ENCODE data around the gene RENBP. TPM values are rescaled to one million over a fixed set of nuclear protein-coding genes. Genes with fewer than 3 reads are reported as not detected.

RENBP gene
- total RNA-seq, 1 donor from 2014 or later: 20.2 TPM

DNA sequence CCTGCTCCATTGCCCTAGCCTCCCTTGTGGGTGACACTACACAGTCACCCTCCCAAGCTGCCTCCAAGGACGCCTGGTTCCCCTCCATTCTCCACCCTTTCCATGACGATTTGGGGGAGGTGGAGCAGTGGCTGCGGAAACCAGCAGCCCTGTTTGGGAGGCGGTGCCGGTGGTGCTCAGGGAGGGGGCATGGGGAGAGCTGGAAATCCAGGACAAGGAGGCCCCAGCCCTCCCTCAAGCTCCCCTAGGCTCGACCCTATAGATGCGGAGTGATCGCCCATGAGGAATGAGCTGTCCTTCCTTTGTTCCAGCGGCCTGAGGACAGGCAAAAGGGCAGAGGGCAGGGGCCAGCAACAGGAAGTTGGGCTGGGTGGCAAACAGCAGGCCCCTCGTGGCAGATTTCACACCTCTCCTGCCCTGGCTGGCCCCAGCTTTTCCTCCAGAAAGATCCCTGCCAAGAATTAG lies 3.6 kb upstream of the RENBP start:
- ATAC-seq (ENCODE audit: low read depth): no peak
- ChIA-PET CTCF (interaction anchor here (1.2 to 9.8 kb wide), 5 partner anchors 16 to 184 kb away, joined by 3 to 146 read pairs (median 6); partner anchors contain the start of genes ARHGAP4, HCFC1 and PLXNB3), POLR2A (interaction anchor here (18.4 kb wide), 1 partner anchor 23 kb away, joined by 305 read pairs; the partner anchor contains the start of gene ARHGAP4)
- TF ChIP-seq, protein P1, sequence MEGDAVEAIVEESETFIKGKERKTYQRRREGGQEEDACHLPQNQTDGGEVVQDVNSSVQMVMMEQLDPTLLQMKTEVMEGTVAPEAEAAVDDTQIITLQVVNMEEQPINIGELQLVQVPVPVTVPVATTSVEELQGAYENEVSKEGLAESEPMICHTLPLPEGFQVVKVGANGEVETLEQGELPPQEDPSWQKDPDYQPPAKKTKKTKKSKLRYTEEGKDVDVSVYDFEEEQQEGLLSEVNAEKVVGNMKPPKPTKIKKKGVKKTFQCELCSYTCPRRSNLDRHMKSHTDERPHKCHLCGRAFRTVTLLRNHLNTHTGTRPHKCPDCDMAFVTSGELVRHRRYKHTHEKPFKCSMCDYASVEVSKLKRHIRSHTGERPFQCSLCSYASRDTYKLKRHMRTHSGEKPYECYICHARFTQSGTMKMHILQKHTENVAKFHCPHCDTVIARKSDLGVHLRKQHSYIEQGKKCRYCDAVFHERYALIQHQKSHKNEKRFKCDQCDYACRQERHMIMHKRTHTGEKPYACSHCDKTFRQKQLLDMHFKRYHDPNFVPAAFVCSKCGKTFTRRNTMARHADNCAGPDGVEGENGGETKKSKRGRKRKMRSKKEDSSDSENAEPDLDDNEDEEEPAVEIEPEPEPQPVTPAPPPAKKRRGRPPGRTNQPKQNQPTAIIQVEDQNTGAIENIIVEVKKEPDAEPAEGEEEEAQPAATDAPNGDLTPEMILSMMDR (IDR thresholded peaks at IDR 0.05): no peak
- H3K27me3 Mint-ChIP-seq: no peaks in the 10 kb centered on the region
- intact Hi-C loops (cut with micrococcal nuclease): loop anchor here (5.0 kb wide), 2 partner anchors 61 to 1006 kb away; partner anchors contain the start of gene L1CAM
- no peak for DNase-seq
- H3K9me3 Mint-ChIP-seq: no peaks in the 10 kb centered on the region
- peaks cover 34% of the 10 kb centered on the region for H3K36me3 Mint-ChIP-seq (ENCODE audit: low read depth)
- no peak overlapping the region for H3K27ac Mint-ChIP-seq
- peaks cover 17% of the 10 kb centered on the region for H3K4me1 Mint-ChIP-seq
- no peak overlapping the region for H3K4me3 Mint-ChIP-seq

DNA sequence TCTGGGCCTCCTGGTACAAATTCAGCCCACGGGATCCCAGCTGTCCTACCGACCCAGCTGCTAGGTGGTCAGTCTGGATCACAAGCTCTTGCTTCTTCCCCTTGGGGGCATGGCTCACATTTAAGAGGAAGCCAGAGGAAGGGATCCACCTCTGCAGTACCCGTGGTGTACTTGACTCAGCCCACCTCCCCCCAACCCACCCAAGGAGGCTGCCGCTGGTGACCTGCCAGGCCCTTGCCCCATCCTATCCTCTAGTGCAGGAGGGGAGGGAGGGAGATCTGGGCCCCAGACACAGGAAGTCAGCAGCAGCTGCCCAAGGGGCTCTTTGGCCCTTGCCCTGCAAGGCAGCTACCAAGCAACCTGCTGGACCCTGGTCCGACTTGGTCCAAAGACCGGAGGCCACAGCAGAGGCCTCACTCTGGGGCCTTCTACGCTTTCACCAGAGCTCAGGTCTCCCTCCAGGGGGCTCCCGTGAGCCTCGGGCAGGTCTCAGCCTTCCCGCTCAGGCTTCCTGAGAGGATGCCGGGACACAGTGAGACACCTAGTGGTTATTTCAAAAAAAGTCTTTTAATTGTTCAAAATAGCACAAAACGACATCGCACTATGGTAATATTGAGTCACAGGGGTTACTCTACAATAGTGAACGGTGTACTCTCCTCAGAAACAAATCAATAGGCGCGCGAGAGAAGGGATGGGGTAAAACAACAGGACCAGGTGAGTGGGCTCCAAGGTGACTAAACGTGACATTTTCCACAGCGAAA lies 2.7 kb upstream of the RENBP start:
- TF ChIP-seq, protein P1 (IDR thresholded peaks at IDR 0.05): no peak
- ATAC-seq (ENCODE audit: low read depth): peak; percentile 86
- CTCF ChIA-PET: interaction anchor here (0.6 to 9.8 kb wide), 17 partner anchors 9 to 261 kb away, joined by 3 to 146 read pairs (median 4); partner anchors contain the start of genes ARHGAP4, HCFC1, IDH3G and PLXNB3
- intact Hi-C loops (cut with micrococcal nuclease): loop anchor here (1.0 to 5.0 kb wide), 9 partner anchors 12 to 1005 kb away; partner anchors contain the start of genes L1CAM, NAA10, PLXNB3 and SLC6A8
- H3K27me3 Mint-ChIP-seq: no peaks in the 10 kb centered on the region
- peak; percentile 63 for DNase-seq
- H3K27ac Mint-ChIP-seq: peak overlapping the region; percentile 63
- POLR2A ChIA-PET: interaction anchor here (0.6 to 18.4 kb wide), 6 partner anchors 14 to 598 kb away, joined by 3 to 305 read pairs (median 8); partner anchors contain the start of genes ARHGAP4 and HCFC1
- peaks cover 32% of the 10 kb centered on the region for H3K36me3 Mint-ChIP-seq (ENCODE audit: low read depth)
- peaks cover 17% of the 10 kb centered on the region for H3K4me1 Mint-ChIP-seq
- no peak overlapping the region for H3K4me3 Mint-ChIP-seq
- no peaks in the 10 kb centered on the region for H3K9me3 Mint-ChIP-seq

DNA sequence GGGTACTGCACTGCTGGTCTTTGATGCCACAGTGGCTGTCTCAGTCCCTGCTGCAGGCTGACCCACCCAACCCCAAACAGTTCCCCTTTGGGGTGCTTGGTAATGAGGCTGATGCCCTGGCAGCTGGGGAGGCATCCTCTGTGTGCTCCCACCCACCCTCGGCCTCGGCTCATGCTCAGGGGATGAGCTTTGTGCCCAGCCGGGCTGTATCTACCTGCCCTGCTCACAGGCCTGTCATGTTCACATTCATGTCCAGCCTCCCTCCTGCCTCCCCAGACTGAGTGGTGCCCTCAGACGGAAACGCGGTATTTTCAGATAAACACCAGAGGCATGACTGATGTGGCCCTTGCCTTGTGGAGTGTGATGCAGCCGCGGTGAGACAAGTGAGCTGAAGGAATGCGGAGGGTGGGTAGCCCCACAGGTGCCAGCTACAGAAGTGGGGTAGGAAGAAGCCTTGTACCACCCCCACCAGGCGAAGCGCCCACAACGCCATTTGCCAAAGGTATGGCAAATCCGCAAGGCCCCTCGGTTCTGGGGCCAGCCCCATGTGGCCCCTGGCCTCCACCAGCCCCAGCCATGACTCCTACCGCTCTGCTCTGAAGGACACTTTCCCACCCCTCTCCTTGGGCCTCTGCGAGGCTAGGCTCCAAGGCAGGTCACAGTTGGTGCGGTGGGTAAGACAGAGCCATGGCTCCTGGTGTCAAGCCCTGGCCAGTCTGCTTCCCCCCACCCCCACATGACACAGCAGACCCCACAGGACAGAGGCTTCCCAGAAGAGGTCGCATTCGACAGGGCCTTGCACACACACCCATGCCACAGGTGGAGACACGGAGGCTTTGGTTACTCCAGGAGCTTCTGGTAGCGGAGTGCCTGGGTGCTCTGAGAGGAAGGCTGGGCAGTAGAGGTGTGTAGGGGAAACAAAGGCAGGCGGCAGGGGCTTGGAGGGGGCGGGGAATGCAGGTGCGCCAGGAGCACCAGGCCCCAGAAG lies 1.8 kb upstream of the RENBP start:
- intact Hi-C loops (cut with micrococcal nuclease): loop anchor here (2.0 to 5.0 kb wide), 6 partner anchors 59 to 1004 kb away; partner anchors contain the start of genes L1CAM and SLC6A8
- H3K4me1 Mint-ChIP-seq: peaks cover 19% of the 10 kb centered on the region
- no peaks in the 10 kb centered on the region for H3K9me3 Mint-ChIP-seq
- H3K27ac Mint-ChIP-seq: no peak overlapping the region
- H3K36me3 Mint-ChIP-seq (ENCODE audit: low read depth): peaks cover 28% of the 10 kb centered on the region
- POLR2A ChIA-PET: interaction anchor here (0.7 to 18.4 kb wide), 7 partner anchors 21 to 601 kb away, joined by 3 to 305 read pairs (median 7); partner anchors contain the start of genes ARHGAP4, HCFC1 and IKBKG
- DNase-seq (no peak), ATAC-seq (ENCODE audit: low read depth) (no peak)
- no peaks in the 10 kb centered on the region for H3K27me3 Mint-ChIP-seq
- TF ChIP-seq, protein P1 (IDR thresholded peaks at IDR 0.05): no peak
- CTCF ChIA-PET: interaction anchor here (0.9 to 9.8 kb wide), 10 partner anchors 8 to 187 kb away, joined by 3 to 146 read pairs (median 6); partner anchors contain the start of genes ARHGAP4, HCFC1, IDH3G and PLXNB3
- H3K4me3 Mint-ChIP-seq: no peak overlapping the region

DNA sequence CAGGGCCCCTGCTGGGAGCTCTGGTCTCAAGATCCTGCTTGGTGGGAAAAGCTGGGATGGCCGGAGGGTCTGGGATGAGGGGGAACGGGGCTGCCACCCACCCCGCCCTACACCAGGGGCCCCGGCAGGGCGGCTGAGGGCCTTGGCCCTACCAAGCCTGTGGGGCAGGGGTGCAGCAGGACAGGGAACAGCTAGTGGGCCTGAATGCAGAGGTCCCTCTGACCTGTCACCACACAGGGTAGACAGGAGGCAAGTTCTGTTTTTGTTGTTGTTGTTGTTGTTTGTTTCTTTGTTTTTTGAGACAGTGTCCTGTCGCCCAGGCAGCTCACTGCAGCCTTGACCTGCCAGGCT lies 332 bp upstream of the RENBP start:
- intact Hi-C loops (cut with micrococcal nuclease): loop anchor here (5.0 kb wide), 2 partner anchors 57 to 1002 kb away; partner anchors contain the start of gene L1CAM
- Mint-ChIP-seq H3K9me3 (no peaks in the 10 kb centered on the region), H3K27me3 (no peaks in the 10 kb centered on the region), H3K4me3 (no peak overlapping the region), H3K36me3 (ENCODE audit: low read depth) (peaks cover 14% of the 10 kb centered on the region), H3K4me1 (peaks cover 21% of the 10 kb centered on the region), H3K27ac (peak overlapping the region; percentile 50)
- CTCF ChIA-PET: interaction anchor here (9.8 kb wide), 1 partner anchor 21 kb away, joined by 146 read pairs; the partner anchor contains the start of gene ARHGAP4
- DNase-seq (no peak), ATAC-seq (ENCODE audit: low read depth) (peak; percentile 19)
- TF ChIP-seq, protein P1 (IDR thresholded peaks at IDR 0.05): no peak
- POLR2A ChIA-PET: interaction anchor here (0.7 to 18.4 kb wide), 2 partner anchors 19 to 151 kb away, joined by 3 to 305 read pairs; partner anchors contain the start of gene ARHGAP4
